Measurements from ENCODE around the gene LAMC3. TPM values are rescaled to one million over a fixed set of nuclear protein-coding genes. Genes with fewer than 3 reads are reported as not detected.
A peak's percentile ranks its signal among the peaks of the same experiment; 100 is the strongest.

The LAMC3 gene
- total RNA-seq, 2 donors from 2014 or later = 0.47 to 0.50 TPM

- no peak for ATAC-seq
- no peak for DNase-seq
- Mint-ChIP-seq H3K27me3 (peaks cover 19% of the 10 kb centered on the region), H3K4me3 (no peak overlapping the region), H3K27ac (no peak overlapping the region), H3K4me1 (peaks cover 9% of the 10 kb centered on the region), H3K36me3 (ENCODE audit: low read depth) (no peaks in the 10 kb centered on the region)
- H3K9me3 ChIP-seq (ENCODE audit: control insufficient read depth, low read length, poor library complexity, severe bottlenecking) = no peaks in the 10 kb centered on the region
These were observed 18.5 kb upstream of the LAMC3 start for GRCh38 chr9:130990306-130990977.

- peaks cover 9% of the 10 kb centered on the region for H3K4me1 Mint-ChIP-seq
- no peaks in the 10 kb centered on the region for H3K9me3 ChIP-seq (ENCODE audit: control insufficient read depth, low read length, poor library complexity, severe bottlenecking)
- no peaks in the 10 kb centered on the region for H3K36me3 Mint-ChIP-seq (ENCODE audit: low read depth)
- ATAC-seq = no peak
- H3K27ac Mint-ChIP-seq = no peak overlapping the region
- peaks cover 19% of the 10 kb centered on the region for H3K27me3 Mint-ChIP-seq
- no peak overlapping the region for H3K4me3 Mint-ChIP-seq
- no peak for DNase-seq
These were observed 17.8 kb upstream of the LAMC3 start for GRCh38 chr9:130990978-130991777.

- peaks cover 15% of the 10 kb centered on the region for H3K27me3 Mint-ChIP-seq
- H3K36me3 Mint-ChIP-seq (ENCODE audit: low read depth) = no peaks in the 10 kb centered on the region
- H3K27ac Mint-ChIP-seq = no peak overlapping the region
- H3K9me3 ChIP-seq (ENCODE audit: control insufficient read depth, low read length, poor library complexity, severe bottlenecking) = no peaks in the 10 kb centered on the region
- H3K4me1 Mint-ChIP-seq = peaks cover 9% of the 10 kb centered on the region
- ATAC-seq (no peak), DNase-seq (no peak)
- no peak overlapping the region for H3K4me3 Mint-ChIP-seq
These were observed 16.9 kb upstream of the LAMC3 start for GRCh38 chr9:130991778-130992681.

GRCh38 chr9:130992682-130993032 lies 16.3 kb upstream of the LAMC3 start:
- no peaks in the 10 kb centered on the region for H3K9me3 ChIP-seq (ENCODE audit: control insufficient read depth, low read length, poor library complexity, severe bottlenecking)
- H3K27ac Mint-ChIP-seq = no peak overlapping the region
- H3K4me3 Mint-ChIP-seq = no peak overlapping the region
- no peak for ATAC-seq
- peaks cover 9% of the 10 kb centered on the region for H3K4me1 Mint-ChIP-seq
- H3K27me3 Mint-ChIP-seq = peaks cover 13% of the 10 kb centered on the region
- H3K36me3 Mint-ChIP-seq (ENCODE audit: low read depth) = no peaks in the 10 kb centered on the region
- no peak for DNase-seq

- H3K27me3 Mint-ChIP-seq = peaks cover 15% of the 10 kb centered on the region
- H3K4me3 Mint-ChIP-seq = no peak overlapping the region
- peak overlapping the region; percentile 34 for H3K27ac Mint-ChIP-seq
- DNase-seq (no peak), ATAC-seq (no peak)
- no peaks in the 10 kb centered on the region for H3K36me3 Mint-ChIP-seq (ENCODE audit: low read depth)
- peaks cover 9% of the 10 kb centered on the region for H3K4me1 Mint-ChIP-seq
- no peaks in the 10 kb centered on the region for H3K9me3 ChIP-seq (ENCODE audit: control insufficient read depth, low read length, poor library complexity, severe bottlenecking)
These were observed 15.5 kb upstream of the LAMC3 start for GRCh38 chr9:130993303-130994030.

- H3K4me1 Mint-ChIP-seq = peaks cover 12% of the 10 kb centered on the region
- H3K27me3 Mint-ChIP-seq = peaks cover 25% of the 10 kb centered on the region
- peaks cover 4% of the 10 kb centered on the region for H3K36me3 Mint-ChIP-seq (ENCODE audit: low read depth)
- H3K27ac Mint-ChIP-seq = peak overlapping the region; percentile 34
- DNase-seq (no peak), ATAC-seq (no peak)
- no peaks in the 10 kb centered on the region for H3K9me3 ChIP-seq (ENCODE audit: control insufficient read depth, low read length, poor library complexity, severe bottlenecking)
- H3K4me3 Mint-ChIP-seq = no peak overlapping the region
These were observed 14.6 kb upstream of the LAMC3 start for GRCh38 chr9:130994135-130995085.

GRCh38 chr9:130995086-130996011 lies 13.6 kb upstream of the LAMC3 start:
- ATAC-seq = no peak
- Mint-ChIP-seq H3K27me3 (peaks cover 33% of the 10 kb centered on the region), H3K27ac (no peak overlapping the region), H3K36me3 (ENCODE audit: low read depth) (peaks cover 4% of the 10 kb centered on the region), H3K4me1 (peaks cover 12% of the 10 kb centered on the region), H3K4me3 (no peak overlapping the region)
- DNase-seq = no peak
- H3K9me3 ChIP-seq (ENCODE audit: control insufficient read depth, low read length, poor library complexity, severe bottlenecking) = no peaks in the 10 kb centered on the region

- DNase-seq = no peak
- no peaks in the 10 kb centered on the region for H3K9me3 ChIP-seq (ENCODE audit: control insufficient read depth, low read length, poor library complexity, severe bottlenecking)
- no peak overlapping the region for H3K27ac Mint-ChIP-seq
- peaks cover 4% of the 10 kb centered on the region for H3K36me3 Mint-ChIP-seq (ENCODE audit: low read depth)
- no peak overlapping the region for H3K4me3 Mint-ChIP-seq
- H3K27me3 Mint-ChIP-seq = peaks cover 36% of the 10 kb centered on the region
- no peak for ATAC-seq
- H3K4me1 Mint-ChIP-seq = peaks cover 10% of the 10 kb centered on the region
These were observed 12.8 kb upstream of the LAMC3 start for GRCh38 chr9:130996205-130996604.

GRCh38 chr9:130996676-130997394 lies 12.1 kb upstream of the LAMC3 start:
- no peak overlapping the region for H3K27ac Mint-ChIP-seq
- DNase-seq (no peak), ATAC-seq (no peak)
- no peaks in the 10 kb centered on the region for H3K9me3 ChIP-seq (ENCODE audit: control insufficient read depth, low read length, poor library complexity, severe bottlenecking)
- H3K27me3 Mint-ChIP-seq = peaks cover 42% of the 10 kb centered on the region
- peaks cover 10% of the 10 kb centered on the region for H3K4me1 Mint-ChIP-seq
- H3K4me3 Mint-ChIP-seq = no peak overlapping the region
- H3K36me3 Mint-ChIP-seq (ENCODE audit: low read depth) = peaks cover 4% of the 10 kb centered on the region

- peaks cover 4% of the 10 kb centered on the region for H3K36me3 Mint-ChIP-seq (ENCODE audit: low read depth)
- H3K4me3 Mint-ChIP-seq = no peak overlapping the region
- H3K4me1 Mint-ChIP-seq = peaks cover 10% of the 10 kb centered on the region
- H3K27me3 Mint-ChIP-seq = peaks cover 40% of the 10 kb centered on the region
- H3K9me3 ChIP-seq (ENCODE audit: control insufficient read depth, low read length, poor library complexity, severe bottlenecking) = no peaks in the 10 kb centered on the region
- no peak for DNase-seq
- H3K27ac Mint-ChIP-seq = no peak overlapping the region
- no peak for ATAC-seq
These were observed 11.6 kb upstream of the LAMC3 start for GRCh38 chr9:130997395-130997684.
